Left lung (tissue), 10 donors: ENCODE data around the gene PTPRO. TPM values are rescaled to one million over a fixed set of nuclear protein-coding genes. Genes with fewer than 3 reads are reported as not detected.

ENCODE experiments used
- ATAC-seq: fragments of 200-7000 bp; cut with Tn5 transposase; one replicate; pipeline ENCODE4 v1.9.1; 2020; ENCODE audit warnings: moderate library complexity
- DNase-seq, 4 donors: peaks; one replicate each; pipeline ENCODE4 v3.0.0-alpha.2; 2013 to 2020
- H3K27ac ChIP-seq, 2 donors: fragments of 200-600 bp; sonication (generic) in 1 of 2; one replicate each; pipeline versions ENCODE4 v1.5.0 to v1.8.0; 2020 to 2021
- H3K27me3 ChIP-seq, 2 donors: fragments of 200-600 bp; sonication (generic) in 1 of 2; one replicate each; pipeline versions ENCODE4 v1.5.0 to v1.8.0; 2020 to 2021
- H3K36me3 ChIP-seq, 2 donors: fragments of 200-600 bp; sonication (generic) in 1 of 2; one replicate each; pipeline versions ENCODE4 v1.5.0 to v1.8.0; 2020 to 2021
- H3K4me1 ChIP-seq, 2 donors: fragments of 200-600 bp; one replicate each; pipeline ENCODE4 v1.8.0; 2021
- H3K4me3 ChIP-seq, 2 donors: fragments of 200-600 bp; sonication (generic) in 1 of 2; one replicate each; pipeline versions ENCODE4 v1.5.0 to v1.8.0; 2020 to 2021; ENCODE audit warnings: mild to moderate bottlenecking in 1 of 2
- H3K9me3 ChIP-seq, 2 donors: fragments of 200-600 bp; sonication (generic) in 1 of 2; one replicate each; pipeline versions ENCODE4 v1.5.0 to v1.8.0; 2020 to 2021
- CTCF ChIP-seq, 2 donors: fragments of 200-600 bp; sonication (generic) in 1 of 2; IDR thresholded peaks; one replicate each; pipeline versions ENCODE4 v1.5.0 to v1.8.0; 2021; ENCODE audit warnings: antibody characterized with exemption in 2 of 2
- intact Hi-C, 2 donors: fragments of 100-400 bp; cut with DNase I; formaldehyde crosslinking; loops; one replicate each; pipeline versions ENCODE4 v1.11.2 to v1.14.2; 2022
- polyA plus RNA-seq, 6 donors: library from polyadenylated mRNA; unstranded; fragments of 120-200 nt; gene quantifications; one replicate each; pipeline ENCODE4 v1.2.1, GENCODE V29; 2013; ENCODE audit not compliant: insufficient read length in 6 of 6
- total RNA-seq, 2 donors: library from RNA; stranded (reverse); fragmentation: NEBNext Ultra II Directional; extraction: Animal tissue kit (Norgen Biotek cat#: 25700); gene quantifications; one replicate each; pipeline ENCODE4 v1.2.1, GENCODE V29; 2021
- donor health status: DM: no; HTN: yes; CAD: no.
- donor health status: DM: no; HTN: no; CAD: no.

PTPRO gene
- total and polyA plus RNA-seq, 8 donors = 1.1 to 11.9 (median 1.7) TPM

- Histone ChIP-seq H3K4me1 (no peaks in the 10 kb centered on the region), H3K4me3 (no peak overlapping the region), H3K9me3 (no peaks in the 10 kb centered on the region), H3K36me3 (no peaks in the 10 kb centered on the region), H3K27me3 (no peaks in the 10 kb centered on the region), H3K27ac (no peak overlapping the region)
- intact Hi-C loops = no loop called here
- no peak for ATAC-seq
- no peak for TF ChIP-seq CTCF (IDR thresholded peaks at IDR 0.05)
- DNase-seq = no peak
Observed at GRCh38 chr12:15389561-15389960, 67.3 kb downstream of the PTPRO start.

- ATAC-seq (no peak), DNase-seq (no peak)
- no peaks in the 10 kb centered on the region for H3K9me3 ChIP-seq
- H3K36me3 ChIP-seq = no peaks in the 10 kb centered on the region
- no peak overlapping the region for H3K4me3 ChIP-seq
- intact Hi-C loops = no loop called here
- H3K4me1 ChIP-seq = no peaks in the 10 kb centered on the region
- no peaks in the 10 kb centered on the region for H3K27me3 ChIP-seq
- TF ChIP-seq CTCF (IDR thresholded peaks at IDR 0.05) = no peak
- H3K27ac ChIP-seq = no peak overlapping the region
Observed at GRCh38 chr12:15393037-15393436, 70.7 kb downstream of the PTPRO start.

- no peak for ATAC-seq
- DNase-seq = no peak
- intact Hi-C loops = no loop called here
- Histone ChIP-seq H3K4me1 (no peaks in the 10 kb centered on the region), H3K4me3 (no peak overlapping the region), H3K27ac (no peak overlapping the region), H3K27me3 (no peaks in the 10 kb centered on the region), H3K36me3 (no peaks in the 10 kb centered on the region), H3K9me3 (no peaks in the 10 kb centered on the region)
- no peak for TF ChIP-seq CTCF (IDR thresholded peaks at IDR 0.05)
Observed at GRCh38 chr12:15393995-15394394, 71.7 kb downstream of the PTPRO start.

GRCh38 chr12:15404485-15404884 is 82.2 kb downstream of the PTPRO start:
- no peak overlapping the region for H3K4me3 ChIP-seq
- TF ChIP-seq CTCF (IDR thresholded peaks at IDR 0.05) = no peak
- DNase-seq = no peak
- no peaks in the 10 kb centered on the region for H3K27me3 ChIP-seq
- H3K9me3 ChIP-seq = no peaks in the 10 kb centered on the region
- no peaks in the 10 kb centered on the region for H3K36me3 ChIP-seq
- ATAC-seq = no peak
- H3K4me1 ChIP-seq = no peaks in the 10 kb centered on the region
- intact Hi-C loops = no loop called here
- H3K27ac ChIP-seq = no peak overlapping the region

GRCh38 chr12:15405606-15406005 is 83.3 kb downstream of the PTPRO start:
- DNase-seq = no peak
- no peaks in the 10 kb centered on the region for H3K9me3 ChIP-seq
- no peaks in the 10 kb centered on the region for H3K4me1 ChIP-seq
- ATAC-seq = no peak
- intact Hi-C loops = no loop called here
- H3K4me3 ChIP-seq = no peak overlapping the region
- no peaks in the 10 kb centered on the region for H3K36me3 ChIP-seq
- H3K27ac ChIP-seq = no peak overlapping the region
- H3K27me3 ChIP-seq = no peaks in the 10 kb centered on the region
- no peak for TF ChIP-seq CTCF (IDR thresholded peaks at IDR 0.05)
